Prostate gland (tissue), 2 donors: ENCODE measurements around the gene GIT2. TPM values are rescaled to one million over a fixed set of nuclear protein-coding genes. Genes with fewer than 3 reads are reported as not detected.

ENCODE experiments used
- DNase-seq: peaks from one replicate; pipeline ENCODE4 v3.0.0-alpha.2; 2019; ENCODE audit warnings: low spot score
- H3K27ac ChIP-seq, 2 donors: fragments of 200-600 bp; sonication (generic); 2 replicates each; pipeline ENCODE4 v1.5.1; 2017 to 2019
- H3K27me3 ChIP-seq: fragments of 200-600 bp; sonication (generic); replicated peaks from 2 replicates; pipeline ENCODE4 v1.5.1; 2019; ENCODE audit not compliant: insufficient read depth
- H3K36me3 ChIP-seq, 2 donors: fragments of 200-600 bp; sonication (generic); 1 replicate in 1 of 2; 2 replicates in 1 of 2; pipeline versions ENCODE4 v1.5.1 to v1.8.1; 2017 to 2019
- H3K4me1 ChIP-seq: fragments of 200-600 bp; sonication (generic); replicated peaks from 2 replicates; pipeline ENCODE4 v1.5.1; 2019
- H3K4me3 ChIP-seq, 2 donors: fragments of 200-600 bp; sonication (generic); 2 replicates each; pipeline ENCODE4 v1.5.1; 2017 to 2019
- H3K9me3 ChIP-seq: fragments of 200-600 bp; sonication (generic); 2 replicates; pipeline ENCODE4 v1.5.1; 2017
- CTCF ChIP-seq, 4 experiments: fragments of 200-600 bp in 2 of 4; fragments of 450-650 bp in 2 of 4; sonication (generic) in 2 of 4; IDR thresholded peaks; 1 replicate in 3 of 4; 2 replicates in 1 of 4; pipeline ENCODE4 v1.5.1; 2016 to 2019; ENCODE audit warnings: antibody characterized with exemption in 4 of 4, mild to moderate bottlenecking in 2 of 4, moderate library complexity in 2 of 4
- POLR2A ChIP-seq: fragments of 450-650 bp; IDR thresholded peaks from one replicate; pipeline ENCODE4 v1.6.1; 2016; ENCODE audit warnings: antibody characterized with exemption, mild to moderate bottlenecking
- POLR2AphosphoS5 ChIP-seq: sonication (generic); formaldehyde crosslinking; IDR thresholded peaks from one replicate; pipeline ENCODE4 v1.6.1; 2017; ENCODE audit warnings: antibody characterized with exemption
- WGBS: methylation state at CpG from one replicate; pipeline ENCODE4 v1.1.5; 2018; 5-methylcytosine and 5-hydroxymethylcytosine counted together
- intact Hi-C: fragments of 100-400 bp; cut with DNase I; formaldehyde crosslinking; loops from one replicate; pipeline ENCODE4 v1.14.2; 2022
- total RNA-seq, 2 donors: library from RNA; depleted of rRNA; stranded (reverse); fragments of >200 nt; gene quantifications; one replicate each; pipeline ENCODE4 v1.1.0, GENCODE V29; 2016

GIT2 gene
- total RNA-seq, 2 donors from 2014 or later, result 20.9 to 43.3 TPM

GRCh38 chr12:109946913-109947312 is 49.3 kb downstream of the GIT2 start:
- H3K4me1 ChIP-seq, result no peaks in the 10 kb centered on the region
- peaks cover 0 to 6% of the 10 kb centered on the region in 2 donors for H3K36me3 ChIP-seq
- no peaks in the 10 kb centered on the region for H3K9me3 ChIP-seq
- 90% methylated on average over 9 of the region's 9 CpGs for WGBS
- intact Hi-C loops, result no loop called here
- H3K27me3 ChIP-seq, result no peaks in the 10 kb centered on the region
- no peak overlapping the region for H3K4me3 ChIP-seq
- no peak overlapping the region for H3K27ac ChIP-seq
- no peak for DNase-seq
- no peak for TF ChIP-seq POLR2A
- no peak for TF ChIP-seq CTCF (IDR thresholded peaks at IDR 0.05)
- no peak for TF ChIP-seq POLR2AphosphoS5

DNA sequence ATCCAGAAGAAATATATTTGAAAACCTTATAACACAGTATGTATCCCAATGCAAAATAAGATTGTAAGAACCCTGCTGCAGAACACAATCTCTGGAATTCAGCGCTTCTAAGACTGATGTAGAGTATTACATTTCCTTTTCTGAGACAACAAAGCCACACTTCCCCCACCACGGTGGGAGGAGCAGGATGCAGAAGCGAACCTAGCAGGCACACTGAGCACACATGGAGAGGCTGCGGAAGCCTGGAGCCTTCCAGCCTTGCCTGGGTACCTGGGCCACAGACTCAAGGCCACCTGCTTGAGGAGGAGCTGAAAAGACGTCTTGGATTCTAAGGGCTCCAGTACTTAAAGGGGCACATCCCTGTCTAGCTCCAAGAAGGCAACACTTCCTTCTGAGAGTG is 49.7 kb downstream of the GIT2 start:
- TF ChIP-seq CTCF (IDR thresholded peaks at IDR 0.05) (no peak), POLR2AphosphoS5 (no peak), POLR2A (no peak)
- no peaks in the 10 kb centered on the region for H3K27me3 ChIP-seq
- no peak for DNase-seq
- WGBS, result 33% methylated on average over 5 of the region's 5 CpGs
- no peaks in the 10 kb centered on the region for H3K4me1 ChIP-seq
- no peaks in the 10 kb centered on the region for H3K9me3 ChIP-seq
- no peak overlapping the region for H3K27ac ChIP-seq
- no peak overlapping the region for H3K4me3 ChIP-seq
- H3K36me3 ChIP-seq, result peaks cover 0 to 6% of the 10 kb centered on the region in 2 donors
- intact Hi-C loops, result no loop called here

GRCh38 chr12:109944561-109945359 is 51.4 kb downstream of the GIT2 start:
- TF ChIP-seq CTCF (IDR thresholded peaks at IDR 0.05) (no peak), POLR2A (no peak), POLR2AphosphoS5 (no peak)
- Histone ChIP-seq H3K36me3 (no peaks in the 10 kb centered on the region), H3K27ac (no peak overlapping the region), H3K4me1 (no peaks in the 10 kb centered on the region), H3K9me3 (no peaks in the 10 kb centered on the region), H3K4me3 (no peak overlapping the region), H3K27me3 (no peaks in the 10 kb centered on the region)
- no peak for DNase-seq
- intact Hi-C loops, result no loop called here
- 58% methylated on average over 17 of the region's 17 CpGs for WGBS

DNA sequence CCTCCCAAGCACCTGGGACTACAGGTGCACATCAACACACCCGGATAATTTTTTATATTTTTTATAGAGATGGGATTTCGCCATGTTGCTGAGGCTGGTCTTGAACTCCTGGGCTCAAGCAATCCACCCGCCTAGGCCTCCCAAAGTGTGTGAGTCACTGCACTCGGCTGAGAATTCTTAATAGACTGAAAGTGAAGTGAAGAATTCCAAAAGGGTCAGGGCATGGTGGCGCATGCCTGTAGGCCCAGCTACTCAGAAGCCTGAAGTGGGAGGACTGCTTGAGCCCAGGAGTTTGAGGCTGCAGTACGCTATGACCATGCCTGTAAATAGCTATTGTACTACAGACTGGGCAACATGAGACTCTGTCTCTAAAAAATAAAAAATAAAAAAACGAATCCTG is 52.4 kb downstream of the GIT2 start:
- Histone ChIP-seq H3K27me3 (no peaks in the 10 kb centered on the region), H3K4me1 (no peaks in the 10 kb centered on the region), H3K27ac (no peak overlapping the region), H3K36me3 (peaks cover 0 to 3% of the 10 kb centered on the region in 2 donors), H3K4me3 (no peak overlapping the region), H3K9me3 (no peaks in the 10 kb centered on the region)
- no peak for TF ChIP-seq CTCF (IDR thresholded peaks at IDR 0.05)
- no peak for TF ChIP-seq POLR2AphosphoS5
- TF ChIP-seq POLR2A, result no peak
- 90% methylated on average over 7 of the region's 7 CpGs for WGBS
- no peak for DNase-seq
- intact Hi-C loops, result no loop called here

DNA sequence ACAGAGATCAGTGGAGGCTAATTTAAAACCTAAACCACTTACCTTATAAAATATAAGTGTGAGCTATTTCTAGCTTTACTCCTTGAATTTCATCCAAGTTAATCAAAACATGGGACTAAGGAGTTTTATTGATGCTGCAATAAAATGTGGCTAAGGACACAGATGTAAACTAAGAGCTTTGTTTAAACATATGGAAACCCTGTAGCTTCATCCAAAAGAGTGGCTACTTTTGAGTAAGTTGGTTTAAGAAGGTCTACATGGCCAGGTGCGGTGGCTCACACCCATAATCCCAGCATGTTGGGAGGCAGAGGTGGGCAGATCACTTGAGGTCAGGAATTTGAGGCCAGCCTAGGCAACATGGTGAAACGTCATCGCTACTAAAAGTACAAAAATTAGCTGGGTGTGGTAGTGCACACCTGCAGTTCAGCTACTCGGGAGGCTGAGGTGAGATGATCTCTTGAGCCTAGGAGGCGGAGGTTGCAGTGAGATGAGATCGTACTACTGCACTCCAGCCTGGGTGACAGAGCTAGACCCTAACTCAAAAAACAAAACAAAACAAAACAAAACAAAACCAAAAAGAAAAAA is 55.7 kb downstream of the GIT2 start:
- 54% methylated on average over 6 of the region's 6 CpGs for WGBS
- Histone ChIP-seq H3K27me3 (no peaks in the 10 kb centered on the region), H3K36me3 (peaks cover 0 to 4% of the 10 kb centered on the region in 2 donors), H3K4me3 (no peak overlapping the region), H3K9me3 (no peaks in the 10 kb centered on the region), H3K27ac (no peak overlapping the region), H3K4me1 (no peaks in the 10 kb centered on the region)
- TF ChIP-seq POLR2AphosphoS5, result no peak
- TF ChIP-seq CTCF (IDR thresholded peaks at IDR 0.05), result no peak
- no peak for TF ChIP-seq POLR2A
- intact Hi-C loops, result no loop called here
- no peak for DNase-seq
